ENCODE data around the gene SH3BP5. TPM values are rescaled to one million over a fixed set of nuclear protein-coding genes. Genes with fewer than 3 reads are reported as not detected.
"Not testable (repeated sequence)": the region's sequence is repeated elsewhere in the genome, so short reads cannot be mapped to it uniquely, and the experiment has no call there.

Gene SH3BP5
- 82.0 and 87.3 TPM in 2 replicates for polyA plus RNA-seq (2014; cell fraction: cytosol; rRNA removed)
- polyA plus RNA-seq (2014; cell fraction: nucleus; rRNA removed), result 54.8 and 69.2 TPM in 2 replicates

- peak; percentile 76 for DNase-seq (ENCODE audit: low spot score)
These were observed at the start of gene SH3BP5 for GRCh38 chr3:15332405-15333098. SH3BP5 (minus strand) TSS chr3:15332586; CDS start chr3:15332408, 178 bp downstream.

GRCh38 chr3:15380980-15381890, 48.8 kb upstream of the SH3BP5 start:
- no peak for DNase-seq (ENCODE audit: low spot score)

- peak; percentile 96 for DNase-seq (ENCODE audit: low spot score)
These were observed 45.8 kb upstream of the SH3BP5 start for GRCh38 chr3:15377961-15378791.

- no peak for DNase-seq (ENCODE audit: low spot score)
These were observed 43.1 kb upstream of the SH3BP5 start for GRCh38 chr3:15375461-15376000.

GRCh38 chr3:15372918-15373317, 40.5 kb upstream of the SH3BP5 start:
- DNase-seq (ENCODE audit: low spot score), result no peak

- DNase-seq (ENCODE audit: low spot score), result no peak
These were observed 36.3 kb upstream of the SH3BP5 start for GRCh38 chr3:15368561-15369135.

GRCh38 chr3:15367059-15367458, 34.7 kb upstream of the SH3BP5 start:
- no peak for DNase-seq (ENCODE audit: low spot score)

- peak; percentile 98 for DNase-seq (ENCODE audit: low spot score)
These were observed 31.7 kb upstream of the SH3BP5 start for GRCh38 chr3:15364078-15364477.

GRCh38 chr3:15361494-15362214, 29.3 kb upstream of the SH3BP5 start:
- DNase-seq (ENCODE audit: low spot score), result peak; percentile 89

GRCh38 chr3:15360788-15361493, 28.6 kb upstream of the SH3BP5 start:
- DNase-seq (ENCODE audit: low spot score), result no peak

GRCh38 chr3:15359677-15360397, 27.5 kb upstream of the SH3BP5 start:
- no peak for DNase-seq (ENCODE audit: low spot score)

- not testable (repeated sequence) for DNase-seq (ENCODE audit: low spot score)
These were observed 24.3 kb upstream of the SH3BP5 start for GRCh38 chr3:15356651-15357061.

- DNase-seq (ENCODE audit: low spot score), result no peak
These were observed 23.8 kb upstream of the SH3BP5 start for GRCh38 chr3:15356176-15356575.

GRCh38 chr3:15355086-15355485, 22.7 kb upstream of the SH3BP5 start:
- no peak for DNase-seq (ENCODE audit: low spot score)

- no peak for DNase-seq (ENCODE audit: low spot score)
These were observed 22.1 kb upstream of the SH3BP5 start for GRCh38 chr3:15354485-15354884.

- no peak for DNase-seq (ENCODE audit: low spot score)
These were observed 17.8 kb upstream of the SH3BP5 start for GRCh38 chr3:15350141-15350540.

- DNase-seq (ENCODE audit: low spot score), result not testable (repeated sequence)
These were observed 17.1 kb upstream of the SH3BP5 start for GRCh38 chr3:15349438-15349837.

- DNase-seq (ENCODE audit: low spot score), result no peak
These were observed 15.9 kb upstream of the SH3BP5 start for GRCh38 chr3:15348246-15348645.

GRCh38 chr3:15347737-15348110, 15.3 kb upstream of the SH3BP5 start:
- DNase-seq (ENCODE audit: low spot score), result no peak
